HG03432 (cell line): ENCODE data around the gene SGTA.

ENCODE experiments used
- ATAC-seq: cut with Tn5 transposase; IDR thresholded peaks from one replicate; pipeline ENCODE4 v1.9.1; 2021; ENCODE audit warnings: mild to moderate bottlenecking, moderate library complexity; ENCODE audit not compliant: unreplicated experiment

The SGTA gene

DNA sequence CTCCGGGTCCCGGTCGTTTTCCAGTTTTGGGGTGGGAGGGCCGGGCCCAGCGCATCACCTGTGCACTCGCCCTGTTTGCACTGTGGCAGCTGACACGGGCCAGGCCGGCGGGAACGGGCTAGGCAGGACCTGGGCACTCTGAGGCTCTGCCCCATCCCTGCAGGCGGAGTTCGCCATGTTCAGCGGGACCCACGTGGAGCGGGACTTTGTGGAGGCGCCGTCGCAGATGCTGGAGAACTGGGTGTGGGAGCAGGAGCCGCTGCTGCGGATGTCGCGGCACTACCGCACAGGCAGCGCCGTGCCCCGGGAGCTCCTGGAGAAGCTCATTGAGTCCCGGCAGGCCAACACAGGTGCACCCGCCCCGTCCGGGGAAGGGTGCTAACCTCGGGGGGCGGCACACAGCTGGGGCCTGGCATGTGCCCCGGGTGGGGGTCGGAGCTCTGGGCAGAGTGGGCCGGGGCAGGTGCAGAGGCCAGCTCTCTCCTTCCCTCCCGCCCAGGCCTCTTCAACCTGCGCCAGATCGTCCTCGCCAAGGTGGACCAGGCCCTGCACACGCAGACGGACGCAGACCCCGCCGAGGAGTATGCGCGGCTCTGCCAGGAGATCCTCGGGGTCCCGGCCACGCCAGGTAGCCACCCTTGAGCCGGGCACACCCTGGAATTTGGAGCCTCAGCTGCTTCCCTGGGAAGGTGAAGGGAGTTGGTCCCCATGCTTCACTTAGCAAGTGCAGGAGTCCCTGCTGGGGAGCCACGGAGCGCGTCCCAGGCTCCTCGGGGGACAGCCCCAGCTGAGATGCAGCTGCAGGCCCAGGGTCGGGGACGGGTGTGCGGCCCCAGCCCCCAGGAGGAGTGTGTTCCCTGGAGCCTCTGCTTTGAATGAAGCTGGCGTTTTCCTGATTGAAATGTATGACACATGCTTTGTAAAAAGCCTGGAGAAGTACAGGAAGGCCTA lies 27.3 kb upstream of the SGTA start:
- ATAC-seq, result no peak

- ATAC-seq, result no peak
These were observed 26.5 kb upstream of the SGTA start for GRCh38 chr19:2809387-2810140.

DNA sequence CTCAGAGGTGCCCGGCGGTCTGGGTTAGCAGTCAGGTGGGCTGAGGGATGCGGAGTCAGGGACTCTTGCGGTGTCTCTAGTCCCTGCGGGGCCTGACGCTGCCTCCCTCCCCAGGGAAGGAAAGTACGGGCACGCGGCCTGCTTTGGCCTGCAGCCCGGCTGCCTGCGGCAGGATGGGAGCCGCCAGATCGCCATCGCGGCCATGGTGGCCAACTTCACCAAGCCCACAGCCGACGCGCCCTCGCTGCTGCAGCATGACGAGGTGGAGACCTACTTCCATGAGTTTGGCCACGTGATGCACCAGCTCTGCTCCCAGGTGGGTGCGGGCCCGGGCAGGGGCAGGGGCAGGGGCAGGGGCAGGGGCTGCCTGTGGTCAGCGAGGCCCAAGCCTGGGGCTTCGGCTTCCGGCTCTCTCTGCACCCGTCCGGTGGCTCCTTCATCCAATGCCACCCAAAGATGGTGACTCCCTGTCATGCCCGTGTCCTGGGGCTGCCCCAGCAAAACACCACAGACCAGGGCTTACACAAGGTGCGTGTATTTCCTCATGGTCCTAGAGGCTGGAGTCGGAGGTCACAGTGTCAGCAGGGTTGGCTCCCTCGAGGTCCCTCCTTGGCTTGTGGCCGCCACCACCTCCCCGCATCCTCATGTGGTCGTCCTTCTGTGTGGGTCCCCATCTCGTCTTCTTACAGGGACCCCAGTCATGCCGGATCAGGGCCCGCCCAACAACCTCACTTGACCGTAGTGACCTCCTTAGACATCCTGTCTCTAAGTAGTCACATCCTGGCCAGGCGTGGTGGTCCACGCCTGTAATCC lies 25.3 kb upstream of the SGTA start:
- ATAC-seq, result no peak

DNA sequence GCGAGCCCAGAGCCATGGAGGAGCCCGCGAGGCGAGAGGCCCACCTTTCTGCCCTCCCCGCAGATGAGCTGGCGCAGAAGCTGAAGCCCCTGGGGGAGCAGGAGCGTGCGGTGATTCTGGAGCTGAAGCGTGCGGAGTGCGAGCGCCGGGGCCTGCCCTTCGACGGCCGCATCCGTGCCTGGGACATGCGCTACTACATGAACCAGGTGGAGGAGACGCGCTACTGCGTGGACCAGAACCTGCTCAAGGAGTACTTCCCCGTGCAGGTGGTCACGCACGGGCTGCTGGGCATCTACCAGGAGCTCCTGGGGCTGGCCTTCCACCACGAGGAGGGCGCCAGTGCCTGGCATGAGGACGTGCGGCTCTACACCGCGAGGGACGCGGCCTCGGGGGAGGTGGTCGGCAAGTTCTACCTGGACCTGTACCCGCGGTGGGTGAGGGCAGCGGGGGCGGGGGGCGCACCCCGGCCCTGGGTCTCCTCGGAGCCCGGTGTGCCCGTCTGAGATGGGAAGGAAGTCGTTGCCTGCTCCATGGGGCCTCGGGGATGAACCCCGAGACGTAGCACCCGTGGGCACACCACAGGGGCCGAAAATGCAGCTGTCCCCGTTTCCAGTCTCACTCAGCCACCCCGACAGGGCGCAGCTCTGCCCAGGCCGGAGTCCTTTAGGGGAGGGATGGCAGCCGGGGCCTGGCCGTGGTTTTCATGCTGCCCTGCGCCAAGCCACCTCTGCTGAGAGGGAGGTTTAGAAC lies 24.5 kb upstream of the SGTA start:
- no peak for ATAC-seq

- no peak for ATAC-seq
These were observed 23.8 kb upstream of the SGTA start for GRCh38 chr19:2806736-2807378.

GRCh38 chr19:2805991-2806649 lies 23.0 kb upstream of the SGTA start:
- ATAC-seq, result no peak

GRCh38 chr19:2805261-2805900 lies 22.3 kb upstream of the SGTA start:
- ATAC-seq, result no peak

DNA sequence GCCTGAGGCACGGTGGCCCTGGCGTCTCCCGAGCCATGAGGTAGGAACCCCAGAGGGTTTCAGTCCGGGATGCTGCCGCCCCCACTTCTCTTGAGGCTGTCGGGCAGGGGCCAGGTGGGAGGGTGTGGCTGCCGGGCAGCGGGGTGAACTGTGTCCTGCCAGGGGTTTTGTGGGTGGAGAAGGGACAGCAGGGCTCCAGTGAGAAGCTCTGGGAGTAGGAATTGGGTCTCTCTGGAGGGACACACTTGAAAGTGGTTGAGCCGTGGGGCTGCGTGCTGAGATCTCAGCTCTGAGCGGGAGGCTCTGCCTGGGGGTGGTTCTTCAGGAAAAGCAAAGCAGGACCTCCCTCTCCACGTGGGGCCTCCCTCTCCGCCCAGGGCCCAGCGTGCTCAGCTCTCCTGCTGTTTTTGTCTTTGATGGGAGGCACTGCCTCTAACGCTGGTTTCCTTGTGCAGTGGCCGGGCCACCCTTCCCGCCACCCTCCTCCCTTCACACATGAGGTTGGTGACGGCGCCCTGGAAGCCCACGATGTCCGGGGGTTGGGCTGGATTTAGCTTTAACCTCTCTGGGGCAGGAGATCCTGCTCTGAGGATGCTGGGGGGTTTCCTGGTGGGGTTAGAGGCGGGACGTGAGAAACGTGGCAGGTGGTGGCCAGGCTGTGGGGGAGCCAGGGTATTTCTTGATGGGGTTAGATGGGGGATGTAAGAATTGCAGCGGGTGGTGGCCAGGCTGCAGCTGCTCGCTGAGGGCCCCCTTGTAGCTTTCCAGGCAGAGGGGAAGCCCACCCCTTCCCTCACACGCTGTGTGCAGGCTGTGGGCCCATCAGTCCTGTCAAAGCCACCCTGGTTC lies 21.3 kb upstream of the SGTA start:
- ATAC-seq, result no peak

DNA sequence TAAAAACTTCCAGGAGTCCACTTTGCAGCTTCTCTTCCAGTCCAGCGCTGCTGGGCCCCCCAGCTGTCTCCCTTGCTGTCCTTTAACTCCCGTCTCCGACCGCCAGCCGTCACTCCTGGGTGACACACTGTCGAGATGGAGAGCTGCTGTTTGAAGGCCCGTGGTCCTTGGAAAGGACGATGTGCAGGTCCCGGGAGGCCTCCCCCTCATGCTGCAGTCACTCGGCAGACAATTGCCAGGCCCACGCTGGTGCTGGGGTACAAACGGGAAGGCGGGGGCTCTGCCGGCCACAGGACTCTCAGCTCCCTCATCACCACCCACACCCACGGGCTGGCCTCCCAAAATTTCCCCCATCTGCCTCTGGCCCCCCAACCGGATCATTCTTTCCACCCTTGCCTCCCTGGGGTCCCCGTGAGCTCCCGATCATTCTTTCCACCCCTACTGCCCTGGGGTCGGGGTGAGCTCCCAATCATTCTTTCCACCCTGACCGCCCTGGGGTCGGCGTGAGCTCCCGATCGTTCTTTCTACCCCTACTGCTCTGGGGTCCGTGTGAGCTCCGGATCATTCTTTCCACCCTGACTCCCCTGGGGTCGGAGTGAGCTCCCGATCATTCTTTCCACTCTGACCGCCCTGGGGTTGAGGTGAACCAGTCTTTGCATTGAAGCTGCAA lies 20.5 kb upstream of the SGTA start:
- ATAC-seq, result no peak

- no peak for ATAC-seq
These were observed 19.8 kb upstream of the SGTA start for GRCh38 chr19:2802826-2803225.

GRCh38 chr19:2800506-2800905 lies 17.4 kb upstream of the SGTA start:
- no peak for ATAC-seq

DNA sequence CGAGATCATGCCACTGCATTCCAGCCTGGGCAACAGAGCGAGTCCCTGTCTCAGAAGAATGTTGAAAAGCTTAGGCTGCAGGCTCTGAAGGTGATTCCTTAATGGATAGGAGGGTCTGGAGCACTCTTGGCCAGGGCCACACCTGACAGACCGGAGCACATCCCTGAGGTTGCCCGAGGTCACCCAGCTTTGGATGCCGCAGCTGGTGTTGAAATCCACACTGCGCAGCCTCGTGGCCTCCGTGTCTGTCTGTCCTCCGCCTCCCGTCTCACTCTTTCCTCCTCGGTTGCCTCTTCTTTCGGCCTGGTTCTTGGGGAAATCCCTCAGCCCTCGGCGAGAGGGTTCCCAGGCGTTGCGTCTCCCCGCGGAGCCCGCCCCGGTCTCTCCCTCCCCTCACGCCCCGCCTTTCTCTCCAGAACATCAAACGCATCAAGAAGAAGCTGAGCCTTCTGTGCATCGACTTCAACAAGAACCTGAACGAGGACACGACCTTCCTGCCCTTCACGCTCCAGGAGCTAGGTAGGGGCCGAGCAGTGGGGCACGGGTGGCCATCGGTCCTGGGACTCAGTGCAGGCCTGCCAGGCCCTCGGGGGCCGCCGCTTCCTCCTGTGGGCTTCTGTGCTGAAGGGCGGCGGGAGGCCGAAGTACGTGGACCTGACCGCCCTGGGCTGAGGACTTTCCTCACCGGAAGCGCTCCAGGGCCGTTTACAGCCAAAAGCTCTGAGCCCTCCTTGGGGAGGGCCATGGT lies 16.4 kb upstream of the SGTA start:
- no peak for ATAC-seq

- no peak for ATAC-seq
These were observed 15.7 kb upstream of the SGTA start for GRCh38 chr19:2798733-2799132.

- ATAC-seq, result no peak
These were observed 15.1 kb upstream of the SGTA start for GRCh38 chr19:2798158-2798685.

GRCh38 chr19:2797280-2797679 lies 14.2 kb upstream of the SGTA start:
- ATAC-seq, result no peak

- ATAC-seq, result no peak
These were observed 13.7 kb upstream of the SGTA start for GRCh38 chr19:2796659-2797266.
